8988T (cell line): ENCODE results near the gene ITGA1.
"Not testable (repeated sequence)": the region's sequence is repeated elsewhere in the genome, so short reads cannot be mapped to it uniquely, and the experiment has no call there.

Experiments
- DNase-seq: peaks from one replicate; pipeline ENCODE4 v3.0.0; 2011

ITGA1 gene

GRCh38 chr5:52787600-52788504, at the start of gene ITGA1, which contains the start of gene PELO:
Gene ITGA1 (plus strand): TSS chr5:52787916. CDS start chr5:52788354, 438 bp downstream.
Gene PELO (plus strand): TSS chr5:52787916. CDS start chr5:52800395, 12,479 bp downstream.
- peak; percentile 37 for DNase-seq

GRCh38 chr5:52738095-52738506, 49.6 kb upstream of the ITGA1 start:
- DNase-seq = no peak

GRCh38 chr5:52740007-52740406, 47.7 kb upstream of the ITGA1 start:
- DNase-seq = no peak

GRCh38 chr5:52743012-52743411, 44.7 kb upstream of the ITGA1 start:
- no peak for DNase-seq

GRCh38 chr5:52743529-52743928, 44.2 kb upstream of the ITGA1 start:
- DNase-seq = no peak

GRCh38 chr5:52743970-52744369, 43.7 kb upstream of the ITGA1 start:
- no peak for DNase-seq

GRCh38 chr5:52744867-52745458, 42.8 kb upstream of the ITGA1 start:
- DNase-seq = not testable (repeated sequence)

- DNase-seq = no peak
Observed at GRCh38 chr5:52746539-52746938, 41.2 kb upstream of the ITGA1 start.

GRCh38 chr5:52748590-52748989, 39.1 kb upstream of the ITGA1 start:
- no peak for DNase-seq

GRCh38 chr5:52749666-52750065, 38.0 kb upstream of the ITGA1 start:
- DNase-seq = no peak

GRCh38 chr5:52751137-52751536, 36.6 kb upstream of the ITGA1 start:
- DNase-seq = no peak

GRCh38 chr5:52754051-52754450, 33.7 kb upstream of the ITGA1 start:
- DNase-seq = no peak

GRCh38 chr5:52757527-52757926, 30.2 kb upstream of the ITGA1 start:
- DNase-seq = no peak

GRCh38 chr5:52758014-52758413, 29.7 kb upstream of the ITGA1 start:
- DNase-seq = no peak

- DNase-seq = no peak
Observed at GRCh38 chr5:52759331-52759730, 28.4 kb upstream of the ITGA1 start.

GRCh38 chr5:52760695-52761366, 26.9 kb upstream of the ITGA1 start:
- DNase-seq = no peak

GRCh38 chr5:52767217-52767743, 20.4 kb upstream of the ITGA1 start:
- DNase-seq = no peak

GRCh38 chr5:52767766-52768480, 19.8 kb upstream of the ITGA1 start:
- DNase-seq = no peak

GRCh38 chr5:52769061-52769460, 18.7 kb upstream of the ITGA1 start:
- no peak for DNase-seq

- DNase-seq = no peak
Observed at GRCh38 chr5:52770287-52770939, 17.3 kb upstream of the ITGA1 start.

- no peak for DNase-seq
Observed at GRCh38 chr5:52771343-52772039, 16.2 kb upstream of the ITGA1 start.

- no peak for DNase-seq
Observed at GRCh38 chr5:52772668-52773067, 15.0 kb upstream of the ITGA1 start.
